Measurements from ENCODE around the gene CABP7.

Gene CABP7

DNA sequence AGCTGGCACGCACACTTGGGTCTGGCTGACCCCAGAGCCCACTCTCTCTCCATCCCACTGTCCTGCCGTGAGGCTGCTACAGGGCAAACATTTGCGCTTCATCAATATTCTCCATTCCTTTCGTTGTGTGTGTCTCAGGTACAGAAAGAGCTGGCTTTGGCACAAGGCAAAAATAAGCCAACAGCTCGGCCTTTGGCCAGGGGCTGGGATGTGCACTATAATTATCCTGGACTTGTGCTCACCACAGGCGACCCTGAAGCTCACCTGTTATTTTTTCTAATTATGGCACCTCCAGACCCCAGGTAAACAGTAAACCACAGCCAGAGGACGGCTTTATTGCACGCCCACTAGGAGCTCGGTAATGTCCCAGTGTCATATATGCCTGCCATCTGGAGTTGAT is 36.1 kb downstream of the CABP7 start:
- H3K27me3 ChIP-seq (replicated peaks; ENCODE audit: control insufficient read depth, insufficient read depth, low read length, poor library complexity, severe bottlenecking) = no peaks in the 10 kb centered on the region
- H3K4me3 ChIP-seq (ENCODE audit: insufficient read depth, low read depth, low read length, poor library complexity, severe bottlenecking) = no peak overlapping the region
- H3K27ac ChIP-seq (ENCODE audit: insufficient read depth, low read length, poor library complexity, severe bottlenecking) = no peak overlapping the region
- no peaks in the 10 kb centered on the region for H3K9me3 ChIP-seq (ENCODE audit: control insufficient read depth, low read length)
- H3K36me3 ChIP-seq (ENCODE audit: control insufficient read depth, insufficient read depth, low read length) = no peaks in the 10 kb centered on the region
- peaks cover 8% of the 10 kb centered on the region for H3K4me1 ChIP-seq (ENCODE audit: control insufficient read depth, insufficient read depth, low read length, poor library complexity, severe bottlenecking)
- DNase-seq = no peak

- H3K4me1 ChIP-seq (ENCODE audit: control insufficient read depth, insufficient read depth, low read length, poor library complexity, severe bottlenecking) = peaks cover 4% of the 10 kb centered on the region
- H3K36me3 ChIP-seq (ENCODE audit: control insufficient read depth, insufficient read depth, low read length) = no peaks in the 10 kb centered on the region
- H3K9me3 ChIP-seq (ENCODE audit: control insufficient read depth, low read length) = no peaks in the 10 kb centered on the region
- no peak for DNase-seq
- H3K27ac ChIP-seq (ENCODE audit: insufficient read depth, low read length, poor library complexity, severe bottlenecking) = no peak overlapping the region
- no peaks in the 10 kb centered on the region for H3K27me3 ChIP-seq (replicated peaks; ENCODE audit: control insufficient read depth, insufficient read depth, low read length, poor library complexity, severe bottlenecking)
- no peak overlapping the region for H3K4me3 ChIP-seq (ENCODE audit: insufficient read depth, low read depth, low read length, poor library complexity, severe bottlenecking)
Observed at GRCh38 chr22:29756341-29756740, 36.5 kb downstream of the CABP7 start.

DNA sequence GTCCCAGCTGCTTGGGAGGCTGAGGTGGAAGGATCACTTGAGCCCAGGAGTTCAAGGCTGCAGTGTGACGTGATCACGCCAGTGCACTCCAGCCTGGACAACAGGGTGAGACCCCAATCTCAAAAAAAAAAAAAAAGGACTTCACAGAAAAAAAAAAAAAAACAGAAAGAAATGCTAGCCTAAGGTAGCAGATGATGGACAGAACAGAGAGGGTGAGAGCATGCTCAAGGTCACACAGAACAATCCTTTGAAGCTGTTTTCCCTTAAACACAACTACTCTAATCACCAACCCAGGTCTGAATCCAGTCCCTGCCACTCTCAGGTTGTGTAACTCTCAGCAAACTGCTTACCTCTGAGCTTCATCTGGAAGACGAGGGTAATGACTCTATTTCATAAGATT is 37.3 kb downstream of the CABP7 start:
- no peak overlapping the region for H3K27ac ChIP-seq (ENCODE audit: insufficient read depth, low read length, poor library complexity, severe bottlenecking)
- H3K9me3 ChIP-seq (ENCODE audit: control insufficient read depth, low read length) = no peaks in the 10 kb centered on the region
- H3K4me3 ChIP-seq (ENCODE audit: insufficient read depth, low read depth, low read length, poor library complexity, severe bottlenecking) = no peak overlapping the region
- no peaks in the 10 kb centered on the region for H3K27me3 ChIP-seq (replicated peaks; ENCODE audit: control insufficient read depth, insufficient read depth, low read length, poor library complexity, severe bottlenecking)
- H3K4me1 ChIP-seq (ENCODE audit: control insufficient read depth, insufficient read depth, low read length, poor library complexity, severe bottlenecking) = no peaks in the 10 kb centered on the region
- no peaks in the 10 kb centered on the region for H3K36me3 ChIP-seq (ENCODE audit: control insufficient read depth, insufficient read depth, low read length)
- DNase-seq = no peak

- DNase-seq = no peak
- H3K4me3 ChIP-seq (ENCODE audit: insufficient read depth, low read depth, low read length, poor library complexity, severe bottlenecking) = no peak overlapping the region
- H3K27ac ChIP-seq (ENCODE audit: insufficient read depth, low read length, poor library complexity, severe bottlenecking) = no peak overlapping the region
- no peaks in the 10 kb centered on the region for H3K4me1 ChIP-seq (ENCODE audit: control insufficient read depth, insufficient read depth, low read length, poor library complexity, severe bottlenecking)
- H3K27me3 ChIP-seq (replicated peaks; ENCODE audit: control insufficient read depth, insufficient read depth, low read length, poor library complexity, severe bottlenecking) = no peaks in the 10 kb centered on the region
- H3K36me3 ChIP-seq (ENCODE audit: control insufficient read depth, insufficient read depth, low read length) = peaks cover 2% of the 10 kb centered on the region
- H3K9me3 ChIP-seq (ENCODE audit: control insufficient read depth, low read length) = no peaks in the 10 kb centered on the region
Observed at GRCh38 chr22:29758068-29758622, 38.3 kb downstream of the CABP7 start.

DNA sequence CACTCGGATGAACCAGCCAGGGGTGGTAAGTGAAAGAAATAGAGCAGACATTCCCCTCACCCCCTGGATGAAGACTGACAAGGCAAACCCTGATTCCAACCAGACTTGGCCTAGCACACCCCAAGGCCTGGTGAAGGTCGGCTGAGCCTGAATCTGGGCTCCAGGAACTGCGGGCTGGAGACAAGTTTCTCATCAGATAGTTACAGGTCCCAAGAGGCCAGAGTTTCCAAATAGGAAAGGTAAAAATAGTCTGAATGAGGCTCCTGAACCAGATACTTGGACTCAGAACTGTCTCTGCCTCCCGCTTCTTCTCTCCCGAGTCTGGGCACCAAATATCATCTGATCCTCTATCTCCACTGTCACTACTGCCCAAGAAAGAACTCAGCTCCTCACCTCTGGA is 39.2 kb downstream of the CABP7 start:
- no peaks in the 10 kb centered on the region for H3K9me3 ChIP-seq (ENCODE audit: control insufficient read depth, low read length)
- no peak for DNase-seq
- H3K4me3 ChIP-seq (ENCODE audit: insufficient read depth, low read depth, low read length, poor library complexity, severe bottlenecking) = no peak overlapping the region
- no peak overlapping the region for H3K27ac ChIP-seq (ENCODE audit: insufficient read depth, low read length, poor library complexity, severe bottlenecking)
- no peaks in the 10 kb centered on the region for H3K4me1 ChIP-seq (ENCODE audit: control insufficient read depth, insufficient read depth, low read length, poor library complexity, severe bottlenecking)
- H3K27me3 ChIP-seq (replicated peaks; ENCODE audit: control insufficient read depth, insufficient read depth, low read length, poor library complexity, severe bottlenecking) = no peaks in the 10 kb centered on the region
- peaks cover 2% of the 10 kb centered on the region for H3K36me3 ChIP-seq (ENCODE audit: control insufficient read depth, insufficient read depth, low read length)

DNA sequence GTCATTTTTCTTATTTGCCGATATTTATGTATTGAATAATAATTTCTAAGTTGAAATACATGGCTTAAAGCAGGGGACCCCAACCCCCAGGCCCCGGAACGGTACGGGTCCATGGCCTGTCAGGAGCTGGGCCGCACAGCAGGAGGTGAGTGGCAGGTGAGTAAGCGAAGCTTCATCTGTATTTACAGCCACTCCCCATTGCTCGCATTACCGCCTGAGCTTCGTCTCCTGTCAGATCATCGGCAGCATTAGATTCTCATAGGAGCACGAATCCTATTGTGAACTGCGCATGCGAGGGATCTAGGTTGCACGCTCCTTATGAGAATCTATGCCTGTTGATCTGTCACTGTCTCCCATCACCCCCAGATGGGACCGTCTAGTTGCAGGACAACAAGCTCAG is 42.5 kb downstream of the CABP7 start:
- H3K27ac ChIP-seq (ENCODE audit: insufficient read depth, low read length, poor library complexity, severe bottlenecking) = no peak overlapping the region
- no peak for DNase-seq
- H3K36me3 ChIP-seq (ENCODE audit: control insufficient read depth, insufficient read depth, low read length) = peaks cover 2% of the 10 kb centered on the region
- no peaks in the 10 kb centered on the region for H3K27me3 ChIP-seq (replicated peaks; ENCODE audit: control insufficient read depth, insufficient read depth, low read length, poor library complexity, severe bottlenecking)
- no peak overlapping the region for H3K4me3 ChIP-seq (ENCODE audit: insufficient read depth, low read depth, low read length, poor library complexity, severe bottlenecking)
- no peaks in the 10 kb centered on the region for H3K9me3 ChIP-seq (ENCODE audit: control insufficient read depth, low read length)
- peaks cover 9% of the 10 kb centered on the region for H3K4me1 ChIP-seq (ENCODE audit: control insufficient read depth, insufficient read depth, low read length, poor library complexity, severe bottlenecking)

DNA sequence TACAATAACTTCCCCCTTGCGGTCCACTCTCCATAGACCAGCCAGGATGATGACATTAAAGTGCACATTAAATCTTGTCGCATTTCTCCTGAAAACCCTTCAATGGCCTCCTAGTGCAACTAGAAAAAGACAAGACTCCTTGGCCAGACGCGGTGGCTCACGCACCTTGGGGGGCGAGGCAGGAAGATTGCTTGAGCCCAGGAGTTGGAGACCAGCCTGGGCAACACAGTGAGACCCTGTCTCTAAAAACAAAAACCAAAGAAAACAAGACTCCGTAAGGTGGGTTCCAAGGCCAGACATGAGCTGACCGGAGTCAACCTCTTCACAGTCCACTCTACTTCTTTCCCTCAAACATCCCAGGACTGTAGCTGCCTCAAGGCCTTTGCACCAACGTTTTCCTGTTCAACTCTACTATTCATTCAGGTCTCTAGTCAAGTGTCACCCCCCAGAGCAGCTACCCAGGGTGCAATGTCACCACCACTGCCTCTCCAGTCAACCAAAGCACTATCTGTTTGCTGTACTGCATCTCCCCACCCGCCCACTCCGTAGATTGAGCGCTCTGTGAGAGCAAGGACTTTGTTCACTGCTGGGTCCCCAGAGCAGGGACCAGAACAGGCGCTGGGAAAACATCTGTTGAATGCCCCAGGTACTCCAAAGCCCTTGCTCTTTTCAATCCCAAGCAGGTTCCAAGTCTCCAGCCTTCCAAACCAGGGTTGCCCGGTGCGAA is 46.3 kb downstream of the CABP7 start:
- H3K27ac ChIP-seq (ENCODE audit: insufficient read depth, low read length, poor library complexity, severe bottlenecking) = peak overlapping the region; percentile 82
- H3K36me3 ChIP-seq (ENCODE audit: control insufficient read depth, insufficient read depth, low read length) = peaks cover 18% of the 10 kb centered on the region
- H3K4me3 ChIP-seq (ENCODE audit: insufficient read depth, low read depth, low read length, poor library complexity, severe bottlenecking) = peak overlapping the region; percentile 86
- H3K4me1 ChIP-seq (ENCODE audit: control insufficient read depth, insufficient read depth, low read length, poor library complexity, severe bottlenecking) = peaks cover 9% of the 10 kb centered on the region
- no peaks in the 10 kb centered on the region for H3K27me3 ChIP-seq (replicated peaks; ENCODE audit: control insufficient read depth, insufficient read depth, low read length, poor library complexity, severe bottlenecking)
- H3K9me3 ChIP-seq (ENCODE audit: control insufficient read depth, low read length) = no peaks in the 10 kb centered on the region
- no peak for DNase-seq

DNA sequence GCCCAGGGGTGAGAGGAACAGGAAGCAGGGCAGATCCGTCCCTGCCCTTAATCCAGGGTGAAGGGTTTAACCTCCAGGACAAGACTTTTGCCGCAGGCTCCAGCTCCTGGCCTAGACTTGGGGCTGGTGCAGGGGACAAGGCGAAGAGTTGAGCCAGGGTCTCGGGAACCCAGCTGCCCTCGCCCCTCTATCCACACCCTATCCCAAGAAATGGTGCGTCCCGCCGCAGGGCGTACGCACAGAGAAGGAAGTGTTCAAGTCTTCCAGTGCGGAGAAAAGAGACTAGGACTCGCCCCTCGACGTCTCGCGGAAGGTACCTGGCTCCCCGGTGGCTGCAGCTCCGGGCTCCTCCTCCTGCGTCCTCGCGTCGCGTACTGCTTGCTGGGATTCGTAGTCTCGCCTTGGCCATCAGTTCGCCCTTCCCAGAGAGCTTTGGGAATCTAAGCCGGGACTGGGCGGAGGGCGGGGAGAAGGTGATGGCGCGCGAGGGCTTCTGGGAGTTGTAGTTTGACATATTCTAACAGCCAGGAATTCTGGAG is 46.9 kb downstream of the CABP7 start, which contains the start of gene ZMAT5:
Gene ZMAT5 (minus strand): TSS at position 376 of the 539 bp plus-strand sequence. CDS start 18,463 bp downstream, outside the sequence.
- peak; percentile 78 to 89 (median 87) for DNase-seq
- H3K36me3 ChIP-seq (ENCODE audit: control insufficient read depth, insufficient read depth, low read length) = peaks cover 19% of the 10 kb centered on the region
- H3K27ac ChIP-seq (ENCODE audit: insufficient read depth, low read length, poor library complexity, severe bottlenecking) = peak within 1 kb of the TSS; percentile 82
- H3K9me3 ChIP-seq (ENCODE audit: control insufficient read depth, low read length) = no peaks in the 10 kb centered on the region
- no peaks in the 10 kb centered on the region for H3K27me3 ChIP-seq (replicated peaks; ENCODE audit: control insufficient read depth, insufficient read depth, low read length, poor library complexity, severe bottlenecking)
- H3K4me1 ChIP-seq (ENCODE audit: control insufficient read depth, insufficient read depth, low read length, poor library complexity, severe bottlenecking) = peaks cover 9% of the 10 kb centered on the region
- H3K4me3 ChIP-seq (ENCODE audit: insufficient read depth, low read depth, low read length, poor library complexity, severe bottlenecking) = peak within 1 kb of the TSS; percentile 86

GRCh38 chr22:29767171-29768051 is 47.6 kb downstream of the CABP7 start, which contains the start of gene UQCR10:
TSS of gene UQCR10 (plus strand) at chr22:29767369. CDS start at chr22:29767399, 30 bp downstream.
- peaks cover 16% of the 10 kb centered on the region for H3K36me3 ChIP-seq (ENCODE audit: control insufficient read depth, insufficient read depth, low read length)
- H3K27ac ChIP-seq (ENCODE audit: insufficient read depth, low read length, poor library complexity, severe bottlenecking) = peak within 1 kb of the TSS; percentile 82
- H3K9me3 ChIP-seq (ENCODE audit: control insufficient read depth, low read length) = no peaks in the 10 kb centered on the region
- DNase-seq = peak; percentile 82 to 91 (median 84)
- peaks cover 9% of the 10 kb centered on the region for H3K4me1 ChIP-seq (ENCODE audit: control insufficient read depth, insufficient read depth, low read length, poor library complexity, severe bottlenecking)
- peak within 1 kb of the TSS; percentile 86 for H3K4me3 ChIP-seq (ENCODE audit: insufficient read depth, low read depth, low read length, poor library complexity, severe bottlenecking)
- H3K27me3 ChIP-seq (replicated peaks; ENCODE audit: control insufficient read depth, insufficient read depth, low read length, poor library complexity, severe bottlenecking) = no peaks in the 10 kb centered on the region

All from effector memory CD4-positive, alpha-beta T cell (primary cell).